K562 (cell line): ENCODE data around the gene USH2A. TPM values are rescaled to one million over a fixed set of nuclear protein-coding genes. Genes with fewer than 3 reads are reported as not detected.

Experiments
- ATAC-seq: fragments of 200-7000 bp; cut with Tn5 transposase; 3 replicates; pipeline ENCODE4 v1.9.1; 2020; ENCODE audit warnings: moderate library complexity
- BruUV-seq: library from RNA; stranded (reverse); fragments of 400-500 nt; replicated peaks from 2 replicates; lab custom pipeline; 2021; lab: Mats Ljungman, UMichigan
- CTCF ChIA-PET: fragments of 300-600 bp; formaldehyde crosslinking; extraction: SDS; loops from one replicate; lab custom pipeline; 2021; ENCODE audit warnings: low intra/inter-chr PET ratio; lab: Yijun Ruan, JAX
- POLR2A ChIA-PET: fragments of 300-600, 350-650 bp; sonication (Branson Sonifier 250); formaldehyde crosslinking; extraction: SDS; loops from one replicate; lab custom pipeline; 2021; ENCODE audit warnings: antibody characterized with exemption, inconsistent platforms; lab: Yijun Ruan, JAX
- DNase-seq, 4 experiments: peaks; one replicate each; pipeline versions ENCODE4 v3.0.0 to v3.0.0-alpha.2; 2011 to 2018; ENCODE audit warnings: low spot score in 3 of 4, mixed read lengths in 3 of 4; ENCODE audit errors: extremely low read depth in 1 of 4
- FAIRE-seq: peaks from 2 replicates; lab custom pipeline; 2011; peaks lifted over from hg19 to GRCh38; lab: Jason Lieb, UNC
- H2AFZ ChIP-seq: 2 replicates; pipeline ENCODE4 v1.6.0; 2011; ENCODE audit warnings: low read depth, low read length, control low read depth, inconsistent platforms
- H3K27ac ChIP-seq: fragments of 200-600 bp; 3 replicates; pipeline ENCODE4 v1.8.0; 2011; ENCODE audit warnings: low read depth, mild to moderate bottlenecking, control low read depth, inconsistent platforms, low read length, moderate library complexity, mixed read lengths; ENCODE audit errors: extremely low read depth
- H3K27me3 ChIP-seq, 2 experiments: fragments of 300-600 bp in 1 of 2; 2 replicates in 1 of 2; 3 replicates in 1 of 2; pipeline versions ENCODE4 v1.6.0 to v1.8.0; 2011; ENCODE audit warnings: inconsistent platforms in 2 of 2, low read length in 2 of 2, mild to moderate bottlenecking in 1 of 2, mixed read lengths in 1 of 2, moderate library complexity in 1 of 2; ENCODE audit not compliant: control insufficient read depth in 2 of 2, insufficient read depth in 2 of 2
- H3K36me3 ChIP-seq: fragments of 300-600 bp; 3 replicates; pipeline ENCODE4 v1.8.0; 2011; ENCODE audit warnings: mild to moderate bottlenecking, low read length, inconsistent platforms; ENCODE audit not compliant: control insufficient read depth, insufficient read depth
- H3K4me1 ChIP-seq, 2 experiments: fragments of 200-600 bp in 1 of 2; replicated peaks in 1 of 2; 2 replicates in 1 of 2; 3 replicates in 1 of 2; pipeline versions ENCODE4 v1.5.1 to v1.8.0; 2011; ENCODE audit warnings: inconsistent platforms in 2 of 2, low read length in 2 of 2, mild to moderate bottlenecking in 1 of 2, mixed read lengths in 1 of 2, moderate library complexity in 1 of 2; ENCODE audit not compliant: control insufficient read depth in 2 of 2, insufficient read depth in 2 of 2
- H3K4me2 ChIP-seq: 2 replicates; pipeline ENCODE4 v1.6.1; 2011; ENCODE audit warnings: low read length, control low read depth, inconsistent platforms, mixed read lengths; ENCODE audit not compliant: insufficient read depth
- H3K4me3 ChIP-seq: fragments of 200-600 bp; sonication (generic), shearing (Covaris generic); 2 replicates; pipeline ENCODE4 v1.5.1; 2016; ENCODE audit warnings: control low read depth, inconsistent platforms
- H3K79me2 ChIP-seq: fragments of 200-600 bp; 3 replicates; pipeline ENCODE4 v1.8.0; 2011; ENCODE audit warnings: low read length, inconsistent platforms; ENCODE audit not compliant: control insufficient read depth, insufficient read depth
- H3K9ac ChIP-seq, 2 experiments: 2 replicates each; pipeline versions ENCODE4 v1.6.0 to v1.6.1; 2011; ENCODE audit warnings: low read depth in 2 of 2, low read length in 2 of 2, control low read depth in 1 of 2, inconsistent platforms in 1 of 2, mild to moderate bottlenecking in 1 of 2, mixed read lengths in 1 of 2; ENCODE audit not compliant: insufficient read depth in 1 of 2
- H3K9me1 ChIP-seq: one replicate; pipeline ENCODE4 v1.6.0; 2011; ENCODE audit warnings: inconsistent platforms, mild to moderate bottlenecking, low read length, moderate library complexity; ENCODE audit not compliant: control insufficient read depth, insufficient read depth
- H3K9me3 ChIP-seq: replicated peaks from 2 replicates; pipeline ENCODE4 v1.5.1; 2011; ENCODE audit warnings: low read depth, low read length, inconsistent platforms; ENCODE audit not compliant: control insufficient read depth, insufficient read depth
- H4K20me1 ChIP-seq: replicated peaks from 2 replicates; pipeline ENCODE4 v1.6.1; 2011; ENCODE audit warnings: low read length, inconsistent platforms, mixed read lengths; ENCODE audit not compliant: control insufficient read depth, insufficient read depth
- POLR2H ChIP-seq: IDR thresholded peaks from 2 replicates; pipeline ENCODE4 v1.6.1; 2016; ENCODE audit warnings: missing genetic modification characterization, low read depth, mild to moderate bottlenecking, control low read depth, missing compliant biosample characterization, moderate library complexity
- RHOXF2B ChIP-seq: fragments of 250-450 bp; sonication (Bioruptor Pico); conservative IDR thresholded peaks from 2 replicates; pipeline ENCODE4 v1.5.1; 2021
- ZBTB43 ChIP-seq: sonication (generic); formaldehyde crosslinking; IDR thresholded peaks from 2 replicates; pipeline ENCODE4 v1.8.0; 2023; ENCODE audit warnings: mild to moderate bottlenecking, missing genetic modification reagents
- ZNF655 ChIP-seq: fragments of 250-450 bp; sonication (Bioruptor Pico); IDR thresholded peaks from 2 replicates; pipeline ENCODE4 v1.5.0; 2021
- ZNF780A ChIP-seq: fragments of 250-450 bp; sonication (Bioruptor Pico); IDR thresholded peaks from 2 replicates; pipeline ENCODE4 v1.5.0; 2021; ENCODE audit warnings: mild to moderate bottlenecking
- WGBS: fragments of 100-300 bp; shearing (Covaris generic); methylation state at CpG from one replicate; pipeline ENCODE4 v1.1.6; 2016; ENCODE audit warnings: low coverage, mixed read lengths; ENCODE audit not compliant: insufficient coverage; ENCODE audit errors: missing lambda C conversion rate; 5-methylcytosine and 5-hydroxymethylcytosine counted together
- in situ Hi-C: fragments of 300-500 bp; cut with MboI; formaldehyde crosslinking; loops from 4 replicates; pipeline ENCODE4 v1.15.0; 2018; ENCODE audit warnings: inconsistent platforms, mixed read lengths
- intact Hi-C: fragments of 100-400 bp; cut with micrococcal nuclease; formaldehyde crosslinking; loops from 2 replicates; pipeline ENCODE4 v1.14.2; 2022
- polyA plus RNA-seq, 8 experiments: library from polyadenylated mRNA; depleted of rRNA in 4 of 8; stranded (reverse) in 5 of 8; unstranded in 3 of 8; fragments of >200 nt; fragmentation: Nextera tagmentation in 2 of 8; fragmentation: Illumina TruSeq in 1 of 8; extraction: Ambion mirVana in 2 of 8; extraction: Trizol in 1 of 8; gene quantifications; 2 replicates each; pipeline versions ENCODE4 v1.2.1 to v1.2.3, GENCODE V29; 2011 to 2014; ENCODE audit warnings: inconsistent platforms in 1 of 8, missing spikeins in 1 of 8
- total RNA-seq, 7 experiments: library from RNA; depleted of rRNA in 6 of 7; stranded (reverse); fragments of >200 nt in 6 of 7; fragmentation: Illumina TruSeq in 2 of 7; extraction: Trizol in 2 of 7; gene quantifications; 2 replicates each; pipeline versions ENCODE4 v1.2.1 to v1.2.3, GENCODE V29; 2011 to 2021; ENCODE audit warnings: low replicate concordance in 1 of 7

The USH2A gene
- total and polyA plus RNA-seq, 9 of the 15 experiments (the other 6 are each of a cell fraction or from before 2014, with no cell fraction given) = under 0.01 TPM; not detected in 7

- TF ChIP-seq POLR2H = no peak
These were observed 41.2 kb upstream of the USH2A start (continued) for GRCh38 chr1:216464489-216464888.

GRCh38 chr1:216462066-216462775 lies 39.0 kb upstream of the USH2A start:
- no peak for ATAC-seq
- H3K27me3 ChIP-seq = no peaks in the 10 kb centered on the region

More at GRCh38 chr1:216462066-216462775, 39.0 kb upstream of the USH2A start:
- FAIRE-seq = no peak
- intact Hi-C loops = no loop called here
- no peaks in the 10 kb centered on the region for H3K9me1 ChIP-seq
- no peak overlapping the region for H2AFZ ChIP-seq
- POLR2A ChIA-PET = no interaction called here
- no peaks in the 10 kb centered on the region for H4K20me1 ChIP-seq
- 0% methylated on average over 3 of the region's 3 CpGs for WGBS
- DNase-seq = no peak
- H3K27ac ChIP-seq = no peak overlapping the region
- TF ChIP-seq ZNF780A (CRISPR knock-in tag) = no peak
- no peak for TF ChIP-seq ZNF655 (CRISPR knock-in tag)
- no peak for TF ChIP-seq POLR2H
- TF ChIP-seq RHOXF2B (CRISPR knock-in tag) = no peak
- TF ChIP-seq ZBTB43 (CRISPR knock-in tag) = no peak
- H3K9ac ChIP-seq = no peak overlapping the region
- no TSS peak for BruUV-seq
- H3K79me2 ChIP-seq = no peaks in the 10 kb centered on the region
- in situ Hi-C loops = no loop called here
- CTCF ChIA-PET = no interaction called here
- H3K9me3 ChIP-seq = peaks cover 2% of the 10 kb centered on the region; the same call in 1 of the 2 replicates
- H3K4me1 ChIP-seq = no peaks in the 10 kb centered on the region
- no peaks in the 10 kb centered on the region for H3K36me3 ChIP-seq
- no peak overlapping the region for H3K4me2 ChIP-seq
- no peak overlapping the region for H3K4me3 ChIP-seq
